HG02642 (cell line): ENCODE measurements around the gene INPP5A.
"Not testable (repeated sequence)": the region's sequence is repeated elsewhere in the genome, so short reads cannot be mapped to it uniquely, and the experiment has no call there.

ENCODE experiments used
- ATAC-seq: cut with Tn5 transposase; IDR thresholded peaks from one replicate; pipeline ENCODE4 v1.9.1; 2021; ENCODE audit warnings: mild to moderate bottlenecking; ENCODE audit not compliant: unreplicated experiment, poor library complexity

INPP5A gene

GRCh38 chr10:132666705-132667341 is 129.2 kb downstream of the INPP5A start:
- no peak for ATAC-seq

DNA sequence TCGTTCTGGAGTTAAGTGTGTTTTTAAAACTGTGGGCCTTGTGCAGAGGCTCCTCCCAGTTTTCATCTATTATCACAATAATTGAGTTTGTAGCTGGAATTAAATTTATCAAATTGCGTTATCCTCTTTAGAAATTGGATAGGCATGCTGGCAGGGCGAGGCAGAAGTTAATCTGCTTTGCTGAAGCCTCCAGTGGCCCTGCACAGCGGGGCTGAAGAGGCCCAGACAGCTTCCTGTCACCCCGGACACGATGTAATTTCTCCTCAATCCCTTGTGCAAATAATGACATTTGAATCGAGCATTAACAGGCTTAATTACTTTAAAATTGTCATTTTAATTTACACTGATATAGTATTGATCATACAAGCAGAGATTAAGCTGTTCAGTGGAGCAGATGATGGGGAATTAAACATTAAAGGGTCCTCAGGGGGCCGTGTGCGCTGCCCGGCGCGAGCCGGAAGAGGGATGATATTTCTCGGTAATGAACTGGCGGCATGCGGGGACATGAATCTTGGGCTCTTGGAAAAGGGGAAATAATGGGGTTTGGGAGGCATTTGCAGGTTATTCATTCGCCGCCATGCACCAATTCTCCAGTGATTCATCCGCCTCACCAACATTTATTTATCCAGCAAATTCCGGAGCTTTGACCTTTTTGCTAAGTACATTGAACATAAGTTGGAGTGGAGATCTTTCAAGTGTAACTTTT is 129.9 kb downstream of the INPP5A start:
- ATAC-seq: no peak

DNA sequence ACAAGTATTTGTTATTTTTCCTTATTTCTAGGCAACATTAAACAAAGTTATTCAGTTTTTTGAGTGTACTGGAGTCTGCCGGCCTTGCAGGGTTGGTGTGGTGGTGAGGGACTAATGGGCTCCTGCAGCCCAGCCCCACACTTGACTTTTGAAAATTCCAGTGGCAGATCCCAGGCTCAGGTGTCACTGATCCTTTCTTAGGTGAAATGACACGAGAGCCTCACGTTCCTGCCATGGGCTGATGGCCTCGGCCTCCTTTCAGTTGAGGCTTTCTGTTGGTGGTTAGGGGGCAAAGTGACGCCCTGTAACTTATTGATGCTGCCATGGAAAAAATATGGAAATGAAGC is 130.4 kb downstream of the INPP5A start:
- no peak for ATAC-seq

DNA sequence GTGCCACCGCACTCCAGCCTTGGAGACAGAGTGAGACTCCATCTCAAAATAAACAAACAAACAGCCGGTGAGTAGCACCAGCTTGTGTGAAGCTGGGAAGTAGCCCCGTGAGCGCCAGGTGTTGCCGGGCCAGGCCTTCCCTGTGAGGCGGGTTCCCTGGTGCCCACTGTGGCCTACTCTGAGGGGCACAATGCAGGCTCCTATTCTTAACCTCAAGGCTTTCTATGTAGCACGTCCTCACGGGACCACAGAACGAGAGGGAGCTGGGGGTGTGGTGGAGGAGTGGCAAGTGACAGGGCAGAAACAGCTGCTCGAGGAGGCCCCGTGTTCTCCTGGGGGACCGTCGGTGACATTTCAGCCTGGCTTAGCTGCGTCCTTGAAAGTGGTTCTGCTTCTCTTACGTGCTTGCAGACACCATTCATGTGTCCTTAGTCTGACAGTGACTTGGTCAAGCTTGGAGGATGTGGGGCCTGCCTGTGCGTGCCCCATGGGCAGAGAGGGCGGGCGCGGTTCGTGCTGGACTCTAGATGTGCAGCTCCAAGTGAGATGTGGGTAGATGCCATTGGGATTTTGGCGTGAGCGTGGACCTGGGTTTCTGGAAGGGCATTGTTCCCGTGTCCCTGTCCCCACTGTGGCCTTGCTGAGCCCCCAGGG is 131.7 kb downstream of the INPP5A start:
- ATAC-seq: no peak

DNA sequence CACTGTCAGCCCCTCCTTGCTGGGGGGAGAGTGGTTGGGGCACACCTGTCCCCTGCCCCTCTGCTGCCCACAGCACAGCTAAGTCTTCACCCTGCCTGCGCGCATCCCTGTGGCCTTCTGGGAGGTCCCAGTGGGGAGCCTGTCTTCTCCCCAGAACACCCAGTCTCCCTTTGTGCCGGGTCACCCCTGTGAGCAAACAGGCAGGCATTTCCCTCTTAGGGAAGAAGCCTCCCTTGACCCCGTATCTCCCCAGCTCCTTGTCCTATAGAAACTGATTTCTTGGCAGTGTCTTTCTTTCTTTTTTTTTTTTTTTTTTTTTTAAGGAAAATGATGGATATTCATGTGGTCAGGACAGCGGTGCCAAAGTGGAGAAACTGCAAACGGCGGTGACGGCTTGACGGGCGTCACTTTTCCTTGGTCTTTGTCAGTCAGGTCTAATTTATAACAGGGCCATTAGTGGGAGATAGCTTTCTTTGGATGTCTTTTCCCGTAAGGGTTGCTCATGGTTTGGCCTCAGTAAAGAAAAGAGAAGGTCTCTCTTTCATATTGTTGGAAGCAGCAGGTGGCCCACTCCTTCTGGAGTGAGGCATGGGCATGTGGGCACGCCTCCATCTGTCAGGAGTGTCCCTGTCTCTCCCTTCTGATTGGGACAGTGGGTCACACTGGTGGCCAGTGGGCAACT is 133.1 kb downstream of the INPP5A start:
- ATAC-seq: no peak

- no peak for ATAC-seq
Measured at GRCh38 chr10:132671228-132672154, 133.9 kb downstream of the INPP5A start.

- not testable (repeated sequence) for ATAC-seq
Measured at GRCh38 chr10:132673746-132674145, 136.2 kb downstream of the INPP5A start.

DNA sequence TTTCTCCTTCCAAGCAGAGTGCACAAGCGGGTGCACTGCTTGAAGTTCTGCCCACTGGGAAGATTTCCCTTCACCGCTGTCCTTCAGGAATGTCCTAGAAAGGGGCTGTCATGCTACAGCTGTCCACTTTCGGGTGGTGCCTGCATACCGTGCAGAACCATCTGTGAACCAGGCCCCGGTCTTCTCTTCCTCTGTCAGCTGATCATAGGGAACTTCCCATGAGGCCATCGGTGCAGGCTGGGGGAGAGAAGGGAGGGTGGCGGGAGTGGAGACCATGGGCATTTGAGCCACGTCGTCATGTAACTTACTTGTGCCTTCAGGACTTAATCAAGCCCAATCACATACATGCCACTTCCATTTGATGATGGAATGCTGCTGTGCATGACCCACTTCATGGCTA is 136.7 kb downstream of the INPP5A start:
- no peak for ATAC-seq

GRCh38 chr10:132675031-132675740 is 137.6 kb downstream of the INPP5A start:
- no peak for ATAC-seq

- no peak for ATAC-seq
Measured at GRCh38 chr10:132676193-132676891, 138.8 kb downstream of the INPP5A start.

- no peak for ATAC-seq
Measured at GRCh38 chr10:132677096-132677472, 139.5 kb downstream of the INPP5A start.

DNA sequence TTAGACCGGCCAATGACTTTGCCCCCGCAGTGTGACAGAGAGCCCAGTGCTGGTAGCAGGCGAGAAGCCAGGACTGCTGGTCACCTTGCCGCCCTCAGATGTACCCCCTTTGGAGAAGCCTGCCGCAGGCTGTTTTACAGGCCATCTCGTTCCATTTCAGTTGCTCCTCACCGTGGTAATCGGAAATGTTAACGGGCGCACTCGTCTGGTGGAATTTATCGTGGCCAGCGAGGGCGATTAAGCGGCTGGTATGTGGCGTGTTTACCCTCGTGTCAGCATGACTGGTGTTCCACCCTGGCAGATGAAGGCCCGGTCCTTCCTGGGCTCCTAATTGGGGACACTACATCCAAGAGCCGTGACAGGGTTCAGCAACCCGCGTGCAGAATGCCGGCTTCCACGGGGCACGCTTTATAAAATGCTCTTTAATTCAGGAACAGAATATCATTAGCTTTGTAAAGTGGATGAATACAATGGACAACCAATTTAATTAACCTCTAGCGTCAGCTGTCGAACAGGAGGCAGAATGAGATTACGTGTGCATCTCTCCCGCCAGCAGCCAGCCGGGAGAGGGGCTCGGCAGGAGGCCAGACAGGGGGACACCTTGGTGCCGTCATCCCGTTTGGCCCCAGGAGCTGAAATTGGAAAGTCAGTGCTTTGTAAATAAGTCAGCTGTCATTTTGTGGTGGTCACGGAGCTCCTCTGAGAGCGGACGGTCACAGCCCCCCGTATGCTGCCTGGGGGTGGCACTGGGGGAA is 140.1 kb downstream of the INPP5A start:
- ATAC-seq: no peak

DNA sequence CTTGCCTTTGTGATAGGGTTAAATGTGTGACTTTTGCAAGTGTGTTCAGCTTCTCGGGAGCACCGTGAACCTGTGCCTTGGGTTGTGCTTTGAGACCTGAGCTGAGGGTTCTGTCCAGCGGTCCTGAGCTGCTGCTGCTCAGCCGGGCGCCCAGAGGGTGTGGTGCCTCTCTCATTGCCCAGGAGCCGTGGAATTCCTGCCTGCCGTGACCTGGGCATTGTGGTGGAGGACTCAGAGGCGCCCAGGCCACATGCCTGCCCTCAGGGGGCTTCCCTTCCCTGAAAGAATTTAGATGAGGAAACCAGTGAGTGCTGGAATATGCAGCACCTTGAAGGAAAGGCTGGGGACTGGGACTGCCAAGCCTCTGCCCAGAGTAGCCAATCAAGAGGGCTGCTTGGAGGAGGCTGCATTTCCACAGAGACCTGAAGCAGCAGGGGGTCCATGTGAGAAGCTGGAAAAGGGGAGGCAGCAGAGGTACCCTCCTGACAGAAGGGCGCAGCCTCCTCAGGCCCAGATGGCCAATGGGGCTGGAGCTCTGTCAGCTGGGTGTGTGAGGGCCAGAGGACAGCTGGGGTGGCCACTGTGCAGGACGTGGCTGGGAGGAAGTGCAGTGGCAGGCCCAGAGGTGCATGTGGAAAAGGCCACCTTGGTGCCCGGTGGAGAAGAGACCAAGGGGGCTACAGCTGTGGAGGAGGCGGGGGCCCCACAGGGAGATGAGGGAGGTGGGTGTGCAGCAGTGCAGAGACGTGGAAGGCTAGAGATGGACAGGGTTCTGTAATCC is 141.0 kb downstream of the INPP5A start:
- no peak for ATAC-seq

DNA sequence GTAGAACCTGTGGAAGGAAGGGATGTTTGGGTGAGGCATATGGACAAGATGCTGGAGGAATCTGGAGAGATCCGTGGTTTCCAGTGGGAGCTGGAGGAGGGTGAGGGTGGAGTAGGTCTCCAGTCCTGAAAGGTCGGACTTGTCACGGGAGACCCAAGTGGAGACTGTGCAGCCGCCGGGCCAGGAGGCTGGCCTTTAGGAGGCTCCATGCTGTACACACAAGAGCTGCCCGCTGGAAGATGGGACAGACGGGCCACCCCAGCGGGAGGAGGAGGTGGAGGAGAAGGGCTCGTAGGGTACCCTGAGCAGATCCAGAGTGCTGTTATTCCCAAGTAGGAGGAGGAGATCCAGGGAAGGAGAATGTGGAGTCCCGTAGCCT is 141.6 kb downstream of the INPP5A start:
- no peak for ATAC-seq

DNA sequence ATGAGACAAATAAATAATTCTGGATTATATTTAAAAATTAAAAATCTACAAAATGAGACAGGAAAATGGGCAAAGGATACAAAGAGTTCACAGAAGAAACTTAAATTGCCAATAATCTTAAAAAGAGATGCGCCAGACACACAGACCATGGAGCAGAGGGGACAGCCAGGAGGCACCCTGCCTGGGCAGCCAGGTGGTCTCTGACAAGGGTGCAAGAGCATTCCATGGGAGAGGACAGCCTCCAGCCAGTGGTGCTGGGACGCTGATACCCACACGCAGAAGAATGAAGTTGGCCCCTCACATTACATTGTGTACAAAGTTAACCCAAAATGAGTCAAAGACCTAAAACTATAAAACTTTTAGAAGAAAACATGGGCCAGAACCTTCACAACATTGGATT is 142.1 kb downstream of the INPP5A start:
- no peak for ATAC-seq

DNA sequence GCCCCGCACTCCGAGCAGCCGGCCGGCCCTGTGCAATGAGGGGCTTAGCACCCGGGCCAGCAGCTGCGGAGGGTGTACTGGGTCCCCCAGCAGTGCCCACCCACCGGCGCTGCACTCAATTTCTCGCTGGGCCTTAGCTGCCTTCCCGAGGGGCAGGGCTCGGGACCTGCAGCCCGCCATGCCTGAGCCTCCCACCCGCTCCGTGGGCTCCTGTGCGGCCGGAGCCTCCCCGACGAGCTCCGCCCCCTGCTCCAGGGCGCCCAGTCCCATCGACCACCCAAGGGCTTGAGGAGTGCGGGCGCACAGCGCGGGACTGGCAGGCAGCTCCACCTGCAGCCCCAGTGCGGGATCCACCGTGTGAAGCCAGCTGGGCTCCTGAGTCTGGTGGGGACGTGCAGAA is 143.2 kb downstream of the INPP5A start:
- ATAC-seq: not testable (repeated sequence)

- no peak for ATAC-seq
Measured at GRCh38 chr10:132681858-132682755, 144.5 kb downstream of the INPP5A start.
